MM.1S (cell line): ENCODE measurements around the gene PXDC1.

Experiments
- DNase-seq: peaks from one replicate; pipeline ENCODE4 v3.0.0-alpha.2; 2015
- H2AFZ ChIP-seq: fragments of 300-600 bp; sonication (generic); 2 replicates; pipeline ENCODE4 v1.6.0; 2016; ENCODE audit warnings: antibody characterized with exemption, low read length
- H3F3A ChIP-seq: fragments of 300-600 bp; sonication (generic); 2 replicates; pipeline ENCODE4 v1.6.1; 2016; ENCODE audit warnings: mild to moderate bottlenecking, antibody characterized with exemption, low read length, moderate library complexity, mixed read lengths; ENCODE audit not compliant: insufficient read depth
- H3K27ac ChIP-seq: fragments of 300-600 bp; sonication (generic); 2 replicates; pipeline ENCODE4 v1.5.1; 2016; ENCODE audit warnings: mild to moderate bottlenecking, low read length
- H3K27me3 ChIP-seq: fragments of 300-600 bp; sonication (generic); replicated peaks from 2 replicates; pipeline ENCODE4 v1.6.0; 2016; ENCODE audit warnings: low read length; ENCODE audit not compliant: insufficient read depth
- H3K36me3 ChIP-seq: fragments of 300-600 bp; sonication (generic); replicated peaks from 2 replicates; pipeline ENCODE4 v1.6.1; 2016; ENCODE audit warnings: mild to moderate bottlenecking, low read length, mixed read lengths; ENCODE audit not compliant: insufficient read depth
- H3K4me1 ChIP-seq: fragments of 300-600 bp; sonication (generic); 2 replicates; pipeline ENCODE4 v1.6.1; 2016; ENCODE audit warnings: low read length, mixed read lengths
- H3K4me2 ChIP-seq: fragments of 300-600 bp; sonication (generic); 2 replicates; pipeline ENCODE4 v1.6.0; 2016; ENCODE audit warnings: low read depth, low read length
- H3K4me3 ChIP-seq: fragments of 300-600 bp; sonication (generic); 2 replicates; pipeline ENCODE4 v1.5.1; 2016; ENCODE audit warnings: low read length, mixed read lengths
- H3K79me2 ChIP-seq: fragments of 300-600 bp; sonication (generic); 2 replicates; pipeline ENCODE4 v1.6.1; 2016; ENCODE audit warnings: mixed run types, low read length, mixed read lengths
- H3K9ac ChIP-seq: fragments of 300-600 bp; sonication (generic); 2 replicates; pipeline ENCODE4 v1.6.1; 2016; ENCODE audit warnings: low read length, mixed read lengths
- H3K9me2 ChIP-seq: fragments of 300-600 bp; sonication (generic); replicated peaks from 2 replicates; pipeline ENCODE4 v1.6.1; 2016; ENCODE audit warnings: mild to moderate bottlenecking, low read length, mixed read lengths; ENCODE audit not compliant: insufficient read depth
- H3K9me3 ChIP-seq: fragments of 300-600 bp; sonication (generic); replicated peaks from 2 replicates; pipeline ENCODE4 v1.6.1; 2016; ENCODE audit warnings: mild to moderate bottlenecking, low read length, mixed read lengths; ENCODE audit not compliant: insufficient read depth
- H4K20me1 ChIP-seq: fragments of 300-600 bp; sonication (generic); 2 replicates; pipeline ENCODE4 v1.6.1; 2016; ENCODE audit warnings: mild to moderate bottlenecking, low read length, moderate library complexity, mixed read lengths; ENCODE audit not compliant: insufficient read depth
- CTCF ChIP-seq: fragments of 300-600 bp; sonication (generic); IDR thresholded peaks from 2 replicates; pipeline ENCODE4 v1.5.1; 2016; ENCODE audit warnings: antibody characterized with exemption, low read length, mixed read lengths
- EZH2 ChIP-seq: fragments of 300-600 bp; sonication (generic); optimal IDR thresholded peaks from 2 replicates; pipeline ENCODE3; 2017; ENCODE audit warnings: low read depth, mild to moderate bottlenecking, antibody characterized with exemption, low read length, mixed read lengths
- EZH2phosphoT487 ChIP-seq: fragments of 300-600 bp; sonication (generic); IDR thresholded peaks from 2 replicates; pipeline ENCODE4 v1.6.1; 2018; ENCODE audit warnings: antibody characterized with exemption, low read length

Gene PXDC1

GRCh38 chr6:3696525-3697088, 54.9 kb downstream of the PXDC1 start:
- Histone ChIP-seq H3K36me3 (no peaks in the 10 kb centered on the region), H3K9me3 (no peaks in the 10 kb centered on the region), H3F3A (no peaks in the 10 kb centered on the region), H3K9me2 (no peaks in the 10 kb centered on the region), H3K79me2 (no peaks in the 10 kb centered on the region), H3K4me2 (no peak overlapping the region), H4K20me1 (no peaks in the 10 kb centered on the region), H3K27ac (no peak overlapping the region), H2AFZ (no peak overlapping the region), H3K4me3 (no peak overlapping the region), H3K27me3 (no peaks in the 10 kb centered on the region), H3K4me1 (no peaks in the 10 kb centered on the region), H3K9ac (no peak overlapping the region)
- no peak for TF ChIP-seq EZH2phosphoT487
- no peak for TF ChIP-seq EZH2
- TF ChIP-seq CTCF, result no peak
- no peak for DNase-seq

DNA sequence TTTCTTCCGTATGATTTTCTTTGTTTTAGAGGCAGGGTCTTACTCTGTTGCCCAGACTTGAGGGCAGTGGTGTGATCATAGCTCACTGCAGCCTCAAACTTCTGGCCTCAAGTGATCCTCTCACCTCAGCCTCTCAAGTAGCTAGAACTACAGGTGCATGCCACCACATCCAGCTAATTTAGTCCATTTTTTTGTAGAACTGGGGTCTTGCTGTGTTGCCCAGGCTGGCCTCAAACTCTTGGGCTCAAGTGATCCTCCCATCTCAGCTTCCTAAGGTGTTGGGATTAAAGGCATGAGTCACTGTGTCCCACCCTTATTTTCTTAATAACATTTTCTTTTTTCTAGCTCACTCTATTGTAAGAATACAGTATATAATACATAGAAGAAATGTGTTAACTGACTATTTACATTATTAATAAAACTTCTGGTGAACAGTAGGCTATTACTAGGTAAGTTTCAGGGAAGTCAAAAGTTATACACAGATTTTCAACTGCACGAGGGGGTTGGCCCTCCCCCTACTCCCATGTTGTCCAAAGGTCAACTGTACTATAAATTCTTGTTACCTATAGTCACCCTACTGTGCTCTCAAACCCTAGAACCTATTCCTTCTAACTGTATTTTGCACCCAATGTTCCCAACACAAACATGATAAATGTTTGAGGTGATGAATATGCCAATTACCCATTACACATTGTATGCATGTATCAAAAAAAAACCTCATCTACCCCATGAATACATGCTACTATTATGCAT, 56.3 kb downstream of the PXDC1 start:
- H4K20me1 ChIP-seq, result no peaks in the 10 kb centered on the region
- H3K9me3 ChIP-seq, result no peaks in the 10 kb centered on the region
- DNase-seq, result no peak
- no peaks in the 10 kb centered on the region for H3K4me1 ChIP-seq
- H3K4me2 ChIP-seq, result no peak overlapping the region
- no peaks in the 10 kb centered on the region for H3K9me2 ChIP-seq
- no peak overlapping the region for H2AFZ ChIP-seq
- no peak overlapping the region for H3K9ac ChIP-seq
- no peak overlapping the region for H3K4me3 ChIP-seq
- H3K27me3 ChIP-seq, result no peaks in the 10 kb centered on the region
- H3K79me2 ChIP-seq, result no peaks in the 10 kb centered on the region
- H3F3A ChIP-seq, result no peaks in the 10 kb centered on the region
- TF ChIP-seq EZH2 (no peak), CTCF (no peak), EZH2phosphoT487 (no peak)
- no peaks in the 10 kb centered on the region for H3K36me3 ChIP-seq
- no peak overlapping the region for H3K27ac ChIP-seq

DNA sequence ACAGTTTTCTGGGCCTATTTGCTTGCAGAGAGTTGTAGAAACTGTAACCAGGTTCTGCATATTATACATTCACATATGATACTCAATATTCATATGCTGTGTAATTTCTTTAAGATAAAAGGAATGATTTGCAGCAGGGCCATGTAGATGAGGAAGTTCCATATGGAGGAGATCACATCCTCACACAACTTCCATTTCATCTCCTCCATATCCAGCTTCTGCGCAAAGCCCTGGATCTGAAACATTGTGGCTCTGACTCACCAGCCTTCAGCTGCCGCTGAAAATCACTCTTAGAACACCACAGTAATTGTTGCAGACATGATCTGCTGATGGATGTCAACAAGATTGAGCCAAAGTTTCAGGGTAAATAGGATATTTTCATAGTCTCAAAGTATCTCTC, 57.7 kb downstream of the PXDC1 start:
- no peaks in the 10 kb centered on the region for H4K20me1 ChIP-seq
- no peaks in the 10 kb centered on the region for H3K9me2 ChIP-seq
- DNase-seq, result no peak
- no peaks in the 10 kb centered on the region for H3K4me1 ChIP-seq
- no peak overlapping the region for H3K27ac ChIP-seq
- H2AFZ ChIP-seq, result no peak overlapping the region
- H3K4me3 ChIP-seq, result no peak overlapping the region
- no peaks in the 10 kb centered on the region for H3F3A ChIP-seq
- no peaks in the 10 kb centered on the region for H3K9me3 ChIP-seq
- no peak overlapping the region for H3K4me2 ChIP-seq
- H3K36me3 ChIP-seq, result no peaks in the 10 kb centered on the region
- no peaks in the 10 kb centered on the region for H3K27me3 ChIP-seq
- no peaks in the 10 kb centered on the region for H3K79me2 ChIP-seq
- no peak overlapping the region for H3K9ac ChIP-seq
- no peak for TF ChIP-seq EZH2
- no peak for TF ChIP-seq CTCF
- TF ChIP-seq EZH2phosphoT487, result no peak
